Mesendoderm (in vitro differentiated cells): ENCODE results near the gene PIGW. TPM values are rescaled to one million over a fixed set of nuclear protein-coding genes. Genes with fewer than 3 reads are reported as not detected.

Experiments
- DNase-seq: peaks from one replicate; pipeline ENCODE4 v3.0.0; 2013
- H2AK5ac ChIP-seq: 2 replicates; pipeline ENCODE4 v1.6.1; 2013; ENCODE audit warnings: low read length, inconsistent platforms
- H2BK120ac ChIP-seq: 2 replicates; pipeline ENCODE4 v1.6.1; 2013; ENCODE audit warnings: low read depth, mild to moderate bottlenecking, low read length, moderate library complexity, mixed read lengths
- H2BK15ac ChIP-seq: replicated peaks from 2 replicates; pipeline ENCODE4 v1.6.1; 2013; ENCODE audit warnings: low read depth, mild to moderate bottlenecking, moderate library complexity
- H2BK5ac ChIP-seq: 2 replicates; pipeline ENCODE4 v1.6.1; 2013; ENCODE audit warnings: low read length, inconsistent platforms
- H3K18ac ChIP-seq: 2 replicates; pipeline ENCODE4 v1.6.1; 2013; ENCODE audit warnings: mild to moderate bottlenecking, low read length, mixed read lengths
- H3K23ac ChIP-seq: one replicate; pipeline ENCODE4 v1.6.1; 2013; ENCODE audit warnings: low read length
- H3K27ac ChIP-seq: 2 replicates; pipeline ENCODE4 v1.5.1; 2013; ENCODE audit warnings: low read depth, mild to moderate bottlenecking, inconsistent platforms, low read length, moderate library complexity
- H3K27me3 ChIP-seq: 2 replicates; pipeline ENCODE4 v1.6.1; 2013; ENCODE audit warnings: low read length, control low read depth, mild to moderate bottlenecking, inconsistent platforms; ENCODE audit not compliant: insufficient read depth, poor library complexity
- H3K36me3 ChIP-seq: 2 replicates; pipeline ENCODE4 v1.6.1; 2013; ENCODE audit warnings: low read length, inconsistent platforms; ENCODE audit not compliant: control insufficient read depth, insufficient read depth
- H3K4ac ChIP-seq: one replicate; pipeline ENCODE4 v1.6.1; 2013; ENCODE audit warnings: low read depth, mild to moderate bottlenecking, low read length, moderate library complexity
- H3K4me1 ChIP-seq: 2 replicates; pipeline ENCODE4 v1.6.1; 2013; ENCODE audit warnings: low read depth, low read length, inconsistent platforms; ENCODE audit not compliant: control insufficient read depth
- H3K4me2 ChIP-seq: 2 replicates; pipeline ENCODE4 v1.6.1; 2013; ENCODE audit warnings: low read length
- H3K4me3 ChIP-seq: 2 replicates; pipeline ENCODE4 v1.5.1; 2013; ENCODE audit warnings: mild to moderate bottlenecking, low read length
- H3K56ac ChIP-seq: one replicate; pipeline ENCODE4 v1.6.1; 2013; ENCODE audit warnings: low read length
- H3K79me1 ChIP-seq: 2 replicates; pipeline ENCODE4 v1.6.1; 2013; ENCODE audit warnings: low read length, inconsistent platforms
- H3K79me2 ChIP-seq: 2 replicates; pipeline ENCODE4 v1.6.1; 2013; ENCODE audit warnings: mild to moderate bottlenecking, low read length; ENCODE audit not compliant: control insufficient read depth, insufficient read depth
- H3K9ac ChIP-seq: 2 replicates; pipeline ENCODE4 v1.6.1; 2013; ENCODE audit warnings: low read length, inconsistent platforms
- H4K5ac ChIP-seq: one replicate; pipeline ENCODE4 v1.6.1; 2013; ENCODE audit warnings: low read length
- H4K8ac ChIP-seq: one replicate; pipeline ENCODE4 v1.6.1; 2013; ENCODE audit warnings: low read depth, mild to moderate bottlenecking, control low read depth, low read length, moderate library complexity
- WGBS: extraction: QIAGEN DNeasy Blood & Tissue Kit; methylation state at CpG from one replicate; pipeline ENCODE4 v1.1.7; 2013; ENCODE audit warnings: low lambda C conversion rate, missing lambda C conversion rate; ENCODE audit not compliant: insufficient coverage; ENCODE audit errors: extremely low coverage; 5-methylcytosine and 5-hydroxymethylcytosine counted together
- polyA plus RNA-seq, 2 experiments: library from polyadenylated mRNA; stranded (reverse); fragments of 200-250 nt; gene quantifications; one replicate each; pipeline ENCODE4 v1.2.3, GENCODE V29; 2013

Gene PIGW
- 27.8 TPM for polyA plus RNA-seq (2013, experiment 1 of 2)
- 27.6 TPM for polyA plus RNA-seq (2013, experiment 2 of 2)

GRCh38 chr17:36534840-36535668 lies at the start of gene PIGW, which contains the start of gene MYO19:
PIGW (plus strand) TSS chr17:36534987; CDS start chr17:36537102, 2,115 bp downstream.
MYO19 (minus strand) TSS chr17:36534868; CDS start chr17:36532538, 2,330 bp downstream.
- Histone ChIP-seq H4K8ac (no peak within 1 kb of the TSS), H3K23ac (peak within 1 kb of the TSS; percentile 68), H3K79me2 (peaks cover 23% of the 10 kb centered on the region), H2BK15ac (no peak within 1 kb of the TSS), H2BK120ac (no peak within 1 kb of the TSS), H3K9ac (peak within 1 kb of the TSS; percentile 95), H3K27ac (peak within 1 kb of the TSS; percentile 84), H4K5ac (peak within 1 kb of the TSS; percentile 77), H3K79me1 (peaks cover 23% of the 10 kb centered on the region), H3K4ac (peak within 1 kb of the TSS; percentile 81), H3K4me1 (peaks cover 8% of the 10 kb centered on the region), H3K27me3 (no peaks in the 10 kb centered on the region), H3K36me3 (peaks cover 12% of the 10 kb centered on the region), H3K4me2 (peak within 1 kb of the TSS; percentile 90), H2AK5ac (peak within 1 kb of the TSS; percentile 66), H2BK5ac (peak within 1 kb of the TSS; percentile 76), H3K56ac (peak within 1 kb of the TSS; percentile 99), H3K4me3 (peak within 1 kb of the TSS; percentile 91), H3K18ac (peak within 1 kb of the TSS; percentile 40)
- DNase-seq: peak; percentile 97
- WGBS: no CpG with 5 or more reads among the region's 83 CpGs

GRCh38 chr17:36485027-36485426 lies 49.8 kb upstream of the PIGW start:
- Histone ChIP-seq H3K4me1 (no peaks in the 10 kb centered on the region), H3K4me2 (no peak overlapping the region), H3K79me1 (peaks cover 4% of the 10 kb centered on the region), H2BK5ac (no peak overlapping the region), H3K27me3 (no peaks in the 10 kb centered on the region), H3K79me2 (peaks cover 10% of the 10 kb centered on the region), H3K9ac (no peak overlapping the region), H4K8ac (no peak overlapping the region), H3K27ac (no peak overlapping the region), H3K18ac (no peak overlapping the region), H3K23ac (no peak overlapping the region), H2BK15ac (no peak overlapping the region), H2AK5ac (no peak overlapping the region), H3K4me3 (no peak overlapping the region), H2BK120ac (no peak overlapping the region), H3K4ac (no peak overlapping the region), H3K56ac (no peak overlapping the region), H3K36me3 (no peaks in the 10 kb centered on the region), H4K5ac (no peak overlapping the region)
- no CpG with 5 or more reads among the region's 8 CpGs for WGBS
- no peak for DNase-seq

- Histone ChIP-seq H3K18ac (no peak overlapping the region), H3K56ac (peak overlapping the region; percentile 81), H3K23ac (no peak overlapping the region), H3K79me1 (peaks cover 4% of the 10 kb centered on the region), H2BK15ac (no peak overlapping the region), H3K4me2 (peak overlapping the region; percentile 77), H4K8ac (no peak overlapping the region), H2AK5ac (no peak overlapping the region), H3K4ac (no peak overlapping the region), H3K4me1 (no peaks in the 10 kb centered on the region), H2BK120ac (no peak overlapping the region), H3K79me2 (peaks cover 11% of the 10 kb centered on the region), H3K9ac (peak overlapping the region; percentile 56), H4K5ac (no peak overlapping the region), H3K4me3 (peak overlapping the region; percentile 33), H3K27me3 (no peaks in the 10 kb centered on the region), H3K36me3 (no peaks in the 10 kb centered on the region), H3K27ac (no peak overlapping the region), H2BK5ac (no peak overlapping the region)
- peak; percentile 47 for DNase-seq
- WGBS: no CpG with 5 or more reads among the region's 10 CpGs
Measured at GRCh38 chr17:36485805-36486203, 49.0 kb upstream of the PIGW start.

- H3K18ac ChIP-seq: peak within 1 kb of the TSS; percentile 21
- H4K8ac ChIP-seq: no peak within 1 kb of the TSS
- H3K4me3 ChIP-seq: peak within 1 kb of the TSS; percentile 75
- H3K79me2 ChIP-seq: peaks cover 13% of the 10 kb centered on the region
- H4K5ac ChIP-seq: no peak within 1 kb of the TSS
- H3K79me1 ChIP-seq: peaks cover 8% of the 10 kb centered on the region
- H3K27me3 ChIP-seq: no peaks in the 10 kb centered on the region
- no peaks in the 10 kb centered on the region for H3K4me1 ChIP-seq
- H3K9ac ChIP-seq: peak within 1 kb of the TSS; percentile 83
- H3K56ac ChIP-seq: peak within 1 kb of the TSS; percentile 83
- H3K27ac ChIP-seq: no peak within 1 kb of the TSS
- no peak within 1 kb of the TSS for H2BK5ac ChIP-seq
- H2BK15ac ChIP-seq: no peak within 1 kb of the TSS
- H3K23ac ChIP-seq: no peak within 1 kb of the TSS
- whole genome bisulfite sequencing: no CpG with 5 or more reads among the region's 73 CpGs
- H2AK5ac ChIP-seq: no peak within 1 kb of the TSS
- no peak within 1 kb of the TSS for H2BK120ac ChIP-seq
- H3K4me2 ChIP-seq: peak within 1 kb of the TSS; percentile 90
- H3K36me3 ChIP-seq: no peaks in the 10 kb centered on the region
- no peak within 1 kb of the TSS for H3K4ac ChIP-seq
- DNase-seq: peak; percentile 98
Measured at GRCh38 chr17:36486204-36487194, 48.3 kb upstream of the PIGW start, which contains the start of gene ZNHIT3. ZNHIT3 (plus strand) TSS chr17:36486681; CDS start chr17:36486700, 19 bp downstream.

GRCh38 chr17:36493956-36494355 lies 40.8 kb upstream of the PIGW start:
- Histone ChIP-seq H3K27ac (no peak overlapping the region), H3K23ac (no peak overlapping the region), H4K8ac (no peak overlapping the region), H2BK120ac (no peak overlapping the region), H3K4me2 (no peak overlapping the region), H2AK5ac (no peak overlapping the region), H3K18ac (no peak overlapping the region), H2BK5ac (no peak overlapping the region), H3K56ac (no peak overlapping the region), H3K79me1 (peaks cover 8% of the 10 kb centered on the region), H2BK15ac (no peak overlapping the region), H3K79me2 (peaks cover 5% of the 10 kb centered on the region), H3K4me3 (no peak overlapping the region), H3K4ac (no peak overlapping the region), H3K4me1 (no peaks in the 10 kb centered on the region), H3K9ac (no peak overlapping the region), H3K27me3 (no peaks in the 10 kb centered on the region), H4K5ac (no peak overlapping the region), H3K36me3 (peaks cover 14% of the 10 kb centered on the region)
- no peak for DNase-seq
- WGBS: 100% methylated on average over 1 of the region's 1 CpG
